Rectal smooth muscle tissue (tissue), 1 donor: Measurements from ENCODE around the gene ASCC2.
"Not testable (repeated sequence)": the region's sequence is repeated elsewhere in the genome, so short reads cannot be mapped to it uniquely, and the experiment has no call there.

Experiments used
- H3K27ac ChIP-seq: one replicate; pipeline ENCODE4 v1.7.0; 2013; ENCODE audit warnings: low read depth, low read length, inconsistent platforms
- H3K27me3 ChIP-seq: one replicate; pipeline ENCODE4 v1.7.0; 2013; ENCODE audit warnings: low read length; ENCODE audit not compliant: control insufficient read depth, insufficient read depth
- H3K36me3 ChIP-seq: one replicate; pipeline ENCODE4 v1.7.0; 2013; ENCODE audit warnings: low read length; ENCODE audit not compliant: control insufficient read depth, insufficient read depth
- H3K4me1 ChIP-seq: one replicate; pipeline ENCODE4 v1.7.0; 2013; ENCODE audit warnings: low read length; ENCODE audit not compliant: control insufficient read depth, insufficient read depth
- H3K4me3 ChIP-seq: one replicate; pipeline ENCODE4 v1.7.0; 2013; ENCODE audit warnings: low read length
- H3K9ac ChIP-seq: one replicate; pipeline ENCODE4 v1.7.0; 2013; ENCODE audit warnings: low read length

Gene ASCC2

DNA sequence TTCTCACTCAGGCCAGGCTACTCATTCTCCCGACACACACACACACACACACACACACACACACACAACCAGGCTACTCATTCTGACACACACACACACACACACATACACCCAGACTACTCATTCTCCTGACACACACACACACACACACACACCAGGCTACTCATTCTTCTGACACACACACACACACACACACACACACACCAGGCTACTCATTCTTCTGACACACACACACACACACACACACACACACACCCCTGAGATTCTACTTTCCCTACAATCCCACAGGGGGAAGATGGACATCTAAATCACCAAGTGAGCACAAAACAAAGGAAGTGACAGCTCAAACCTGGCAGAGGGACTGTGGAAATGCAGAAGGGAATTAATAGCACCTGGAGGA, 10.3 kb downstream of the ASCC2 start:
- not testable (repeated sequence) for H3K27me3 ChIP-seq, H3K4me3 ChIP-seq, H3K27ac ChIP-seq, H3K4me1 ChIP-seq, H3K9ac ChIP-seq
- peaks cover 21% of the 10 kb centered on the region for H3K36me3 ChIP-seq

DNA sequence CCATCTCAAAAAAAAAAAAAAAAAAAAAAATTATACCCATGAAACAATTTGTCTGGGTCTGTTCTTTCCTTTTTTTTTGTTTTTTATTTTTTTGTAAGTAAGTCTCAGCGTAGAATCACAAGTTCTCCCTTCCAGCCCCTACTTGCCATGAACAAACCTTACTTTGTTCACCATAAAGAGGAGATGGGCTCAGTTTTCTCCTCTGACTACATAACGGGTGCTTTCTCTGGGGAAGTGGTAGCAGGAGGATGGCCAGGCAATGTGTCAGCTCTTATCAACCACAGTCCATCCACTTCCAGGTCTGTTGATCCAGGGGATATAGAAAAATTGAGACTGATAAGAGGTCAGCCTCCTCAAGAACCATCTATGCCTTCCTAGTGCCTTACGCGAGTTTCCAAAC, 11.0 kb downstream of the ASCC2 start:
- H3K9ac ChIP-seq, result no peak overlapping the region
- peaks cover 22% of the 10 kb centered on the region for H3K36me3 ChIP-seq
- no peaks in the 10 kb centered on the region for H3K4me1 ChIP-seq
- H3K27ac ChIP-seq, result no peak overlapping the region
- H3K27me3 ChIP-seq, result no peaks in the 10 kb centered on the region
- no peak overlapping the region for H3K4me3 ChIP-seq

GRCh38 chr22:29825578-29825977, 12.5 kb downstream of the ASCC2 start:
- no peak overlapping the region for H3K27ac ChIP-seq
- H3K9ac ChIP-seq, result no peak overlapping the region
- no peaks in the 10 kb centered on the region for H3K4me1 ChIP-seq
- H3K4me3 ChIP-seq, result no peak overlapping the region
- H3K27me3 ChIP-seq, result no peaks in the 10 kb centered on the region
- H3K36me3 ChIP-seq, result peaks cover 21% of the 10 kb centered on the region

- Histone ChIP-seq H3K9ac (no peak overlapping the region), H3K36me3 (peaks cover 18% of the 10 kb centered on the region), H3K27me3 (no peaks in the 10 kb centered on the region), H3K4me3 (no peak overlapping the region), H3K27ac (no peak overlapping the region), H3K4me1 (no peaks in the 10 kb centered on the region)
These were observed 13.4 kb downstream of the ASCC2 start for GRCh38 chr22:29824677-29825076.

GRCh38 chr22:29821291-29822016, 16.6 kb downstream of the ASCC2 start:
- Histone ChIP-seq H3K36me3 (peaks cover 20% of the 10 kb centered on the region), H3K27ac (no peak overlapping the region), H3K4me1 (no peaks in the 10 kb centered on the region), H3K27me3 (no peaks in the 10 kb centered on the region), H3K9ac (no peak overlapping the region), H3K4me3 (no peak overlapping the region)

GRCh38 chr22:29820961-29821290, 17.1 kb downstream of the ASCC2 start:
- Histone ChIP-seq H3K36me3 (peaks cover 22% of the 10 kb centered on the region), H3K9ac (no peak overlapping the region), H3K27me3 (no peaks in the 10 kb centered on the region), H3K4me1 (no peaks in the 10 kb centered on the region), H3K4me3 (no peak overlapping the region), H3K27ac (no peak overlapping the region)

DNA sequence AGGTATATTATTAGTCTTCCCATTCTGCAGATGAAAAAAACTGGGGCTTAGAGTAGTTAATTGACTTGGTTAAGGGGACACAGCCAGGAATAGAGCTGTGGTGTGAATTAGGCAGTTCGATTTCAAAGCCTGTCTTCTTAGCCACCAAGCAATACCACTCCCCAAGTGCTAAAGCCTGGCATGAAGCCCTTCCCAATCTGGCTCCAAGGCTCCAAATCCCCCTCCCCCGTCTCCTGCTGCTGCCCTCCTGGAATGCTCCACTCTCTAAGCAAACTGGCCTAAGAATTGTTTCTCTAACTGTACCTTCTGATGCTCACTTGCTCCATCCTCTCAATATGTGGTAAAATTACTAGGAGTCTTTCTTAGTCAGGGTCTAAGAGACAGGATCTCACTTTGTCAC, 18.6 kb downstream of the ASCC2 start:
- Histone ChIP-seq H3K27me3 (no peaks in the 10 kb centered on the region), H3K4me1 (no peaks in the 10 kb centered on the region), H3K27ac (no peak overlapping the region), H3K36me3 (peaks cover 22% of the 10 kb centered on the region), H3K9ac (no peak overlapping the region), H3K4me3 (no peak overlapping the region)

GRCh38 chr22:29817724-29818123, 20.4 kb downstream of the ASCC2 start:
- Histone ChIP-seq H3K4me3 (no peak overlapping the region), H3K9ac (no peak overlapping the region), H3K36me3 (peaks cover 25% of the 10 kb centered on the region), H3K27me3 (no peaks in the 10 kb centered on the region), H3K27ac (no peak overlapping the region), H3K4me1 (no peaks in the 10 kb centered on the region)

DNA sequence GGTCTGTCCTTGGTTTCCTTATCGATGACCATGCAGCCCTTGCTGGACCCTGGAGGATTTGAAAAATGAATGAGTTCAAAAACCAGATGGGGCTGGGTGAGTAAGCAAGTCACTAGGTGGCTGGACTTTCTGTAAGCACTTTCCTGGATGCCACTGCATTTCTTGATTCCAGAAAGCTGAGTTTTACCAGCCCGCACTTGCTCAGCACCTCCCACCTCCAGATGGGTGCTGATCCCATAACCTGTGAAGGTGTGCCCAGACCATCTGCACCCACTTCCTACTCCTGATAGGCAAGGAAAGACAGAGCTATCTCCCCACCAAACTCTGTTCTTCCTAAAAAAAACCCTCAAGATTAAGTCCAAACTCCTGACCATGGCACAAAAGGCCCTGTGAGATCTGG, 21.1 kb downstream of the ASCC2 start:
- Histone ChIP-seq H3K36me3 (peaks cover 27% of the 10 kb centered on the region), H3K9ac (no peak overlapping the region), H3K4me1 (no peaks in the 10 kb centered on the region), H3K4me3 (no peak overlapping the region), H3K27ac (no peak overlapping the region), H3K27me3 (no peaks in the 10 kb centered on the region)

- no peak overlapping the region for H3K9ac ChIP-seq
- H3K27ac ChIP-seq, result no peak overlapping the region
- no peaks in the 10 kb centered on the region for H3K4me1 ChIP-seq
These were observed 21.5 kb downstream of the ASCC2 start for GRCh38 chr22:29816539-29816938.

GRCh38 chr22:29816128-29816527, 21.9 kb downstream of the ASCC2 start:
- H3K4me3 ChIP-seq, result no peak overlapping the region
- no peaks in the 10 kb centered on the region for H3K27me3 ChIP-seq
- no peak overlapping the region for H3K27ac ChIP-seq
- no peaks in the 10 kb centered on the region for H3K4me1 ChIP-seq
- peaks cover 29% of the 10 kb centered on the region for H3K36me3 ChIP-seq
- H3K9ac ChIP-seq, result no peak overlapping the region

More at GRCh38 chr22:29816539-29816938, 21.5 kb downstream of the ASCC2 start:
- H3K36me3 ChIP-seq, result peaks cover 27% of the 10 kb centered on the region
- H3K4me3 ChIP-seq, result no peak overlapping the region
- no peaks in the 10 kb centered on the region for H3K27me3 ChIP-seq

- Histone ChIP-seq H3K4me1 (no peaks in the 10 kb centered on the region), H3K27me3 (no peaks in the 10 kb centered on the region), H3K36me3 (peaks cover 29% of the 10 kb centered on the region), H3K9ac (no peak overlapping the region), H3K27ac (no peak overlapping the region), H3K4me3 (no peak overlapping the region)
These were observed 22.5 kb downstream of the ASCC2 start for GRCh38 chr22:29815580-29815979.

DNA sequence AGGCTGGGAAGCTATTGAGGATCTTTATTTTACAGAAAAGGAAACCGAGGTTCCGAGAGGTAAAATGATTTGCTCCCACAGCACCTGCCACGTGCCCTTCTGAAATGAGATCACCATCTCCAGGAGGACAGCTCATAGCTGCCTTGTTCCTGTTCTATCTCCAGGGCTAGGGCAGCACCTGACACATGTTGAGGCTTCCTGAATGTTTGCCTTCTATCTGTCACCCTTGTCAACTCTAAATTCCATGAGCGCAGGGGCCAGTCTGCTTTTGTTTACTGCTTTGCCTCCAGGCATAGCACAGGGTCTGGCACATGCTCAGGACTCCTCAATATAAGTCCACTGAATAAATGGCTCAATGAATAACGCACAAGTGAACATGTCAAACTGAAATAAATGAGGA, 24.1 kb downstream of the ASCC2 start:
- Histone ChIP-seq H3K4me1 (no peaks in the 10 kb centered on the region), H3K27ac (no peak overlapping the region), H3K36me3 (peaks cover 25% of the 10 kb centered on the region)

More for the DNA sequence above, 24.1 kb downstream of the ASCC2 start:
- H3K9ac ChIP-seq, result no peak overlapping the region
- no peak overlapping the region for H3K4me3 ChIP-seq
- H3K27me3 ChIP-seq, result no peaks in the 10 kb centered on the region
